GM19351 (cell line): ENCODE results near the gene ARIH2.

Source experiments
- ATAC-seq: cut with Tn5 transposase; IDR thresholded peaks from one replicate; pipeline ENCODE4 v1.9.1; 2021; ENCODE audit warnings: mild to moderate bottlenecking, moderate library complexity; ENCODE audit not compliant: unreplicated experiment

The ARIH2 gene

DNA sequence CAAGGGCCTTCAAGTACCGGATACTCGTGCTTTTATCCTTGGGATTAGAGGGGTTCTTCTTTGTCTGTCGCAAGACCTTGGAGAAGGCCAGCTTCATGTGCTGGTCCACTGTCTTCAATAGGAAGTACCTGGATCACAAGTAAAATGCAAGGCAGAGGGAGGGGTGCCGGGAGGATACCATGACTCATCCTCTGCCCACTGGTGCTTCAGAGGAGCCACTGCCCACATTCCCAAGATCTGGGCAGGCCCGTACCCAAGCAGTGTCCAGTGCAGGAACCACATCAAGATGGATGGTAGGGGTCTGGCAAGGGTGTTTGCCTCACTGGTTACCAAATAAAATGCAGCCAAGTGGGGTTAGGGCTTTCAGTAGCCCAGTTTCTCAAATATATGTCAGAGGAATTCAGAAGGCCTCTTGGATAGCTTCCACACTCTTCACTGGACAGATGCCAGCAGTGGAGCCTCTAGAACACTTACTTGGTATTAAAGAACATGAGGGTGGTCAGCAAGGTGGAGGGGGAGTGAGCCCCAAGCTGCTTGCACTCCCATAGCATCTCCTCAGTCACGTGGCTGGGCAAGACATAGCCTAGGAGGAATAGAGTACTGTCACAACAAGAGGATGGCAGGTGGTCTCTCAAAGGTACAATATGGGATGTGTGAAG, 114.1 kb downstream of the ARIH2 start:
- ATAC-seq: no peak

DNA sequence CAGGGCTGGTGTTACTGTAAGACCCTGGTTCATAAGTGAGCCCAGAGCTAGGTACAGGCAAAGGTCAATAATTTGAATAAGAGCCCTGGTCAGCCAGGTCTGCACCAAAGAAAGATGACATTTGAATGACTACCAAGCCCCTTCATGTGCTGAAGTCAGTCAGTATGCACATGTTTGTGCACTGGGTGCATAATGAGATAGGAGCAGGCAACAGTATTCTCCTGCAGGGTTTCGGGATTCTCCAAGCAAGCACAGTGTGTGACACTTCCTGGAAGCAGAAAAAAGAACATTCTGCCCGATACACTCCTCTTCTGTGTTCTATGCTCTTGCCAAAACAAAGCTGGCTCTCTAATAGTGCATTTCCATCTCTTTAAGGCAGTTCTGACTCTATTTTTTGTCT, 116.0 kb downstream of the ARIH2 start:
- no peak for ATAC-seq

DNA sequence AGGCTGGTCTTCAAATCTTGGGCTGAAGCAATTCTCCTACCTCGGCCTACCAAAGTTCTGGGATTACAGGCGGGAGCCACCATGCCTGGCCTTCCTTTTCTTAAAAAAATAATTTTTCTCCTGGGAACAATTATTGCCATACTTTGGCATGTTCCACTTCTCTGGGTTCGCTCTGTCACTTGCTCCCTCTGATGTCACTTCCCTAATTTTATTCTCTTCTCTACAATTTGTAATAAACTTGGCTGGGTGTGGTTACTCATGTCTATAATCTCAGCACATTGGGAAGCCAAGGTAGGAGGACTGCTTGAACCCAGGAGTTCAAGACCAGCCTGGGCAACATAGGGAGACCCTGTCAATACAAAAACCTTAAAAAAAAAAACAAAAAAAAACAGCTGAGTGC, 116.6 kb downstream of the ARIH2 start:
- no peak for ATAC-seq
